GM19099 (cell line): Measurements from ENCODE around the gene CELF1.

Source experiments
- POLR2A ChIP-seq: IDR thresholded peaks from 3 replicates; pipeline ENCODE4 v1.6.1; 2011; ENCODE audit warnings: low read depth; ENCODE audit not compliant: insufficient read length; ENCODE audit errors: extremely low read depth

CELF1 gene

GRCh38 chr11:47488674-47489394 is 64.1 kb downstream of the CELF1 start:
- no peak for TF ChIP-seq POLR2A

GRCh38 chr11:47488111-47488510 is 64.8 kb downstream of the CELF1 start:
- no peak for TF ChIP-seq POLR2A

- no peak for TF ChIP-seq POLR2A
Observed at GRCh38 chr11:47487421-47487820, 65.5 kb downstream of the CELF1 start.

GRCh38 chr11:47485107-47485506 is 67.8 kb downstream of the CELF1 start:
- TF ChIP-seq POLR2A = no peak

GRCh38 chr11:47483457-47483856 is 69.5 kb downstream of the CELF1 start:
- TF ChIP-seq POLR2A = no peak

- no peak for TF ChIP-seq POLR2A
Observed at GRCh38 chr11:47480762-47481161, 72.2 kb downstream of the CELF1 start.

GRCh38 chr11:47478651-47479329 is 74.1 kb downstream of the CELF1 start:
- TF ChIP-seq POLR2A = no peak

GRCh38 chr11:47477753-47478152 is 75.2 kb downstream of the CELF1 start:
- no peak for TF ChIP-seq POLR2A

- TF ChIP-seq POLR2A = no peak
Observed at GRCh38 chr11:47477323-47477722, 75.6 kb downstream of the CELF1 start.

GRCh38 chr11:47470671-47471070 is 82.3 kb downstream of the CELF1 start:
- TF ChIP-seq POLR2A = no peak

GRCh38 chr11:47469361-47470179 is 83.4 kb downstream of the CELF1 start:
- TF ChIP-seq POLR2A = no peak

GRCh38 chr11:47468598-47469214 is 84.2 kb downstream of the CELF1 start:
- no peak for TF ChIP-seq POLR2A

- no peak for TF ChIP-seq POLR2A
Observed at GRCh38 chr11:47467357-47467756, 85.6 kb downstream of the CELF1 start.

- no peak for TF ChIP-seq POLR2A
Observed at GRCh38 chr11:47466701-47467250, 86.2 kb downstream of the CELF1 start.

- no peak for TF ChIP-seq POLR2A
Observed at GRCh38 chr11:47466201-47466600, 86.7 kb downstream of the CELF1 start.

GRCh38 chr11:47464483-47464882 is 88.4 kb downstream of the CELF1 start:
- TF ChIP-seq POLR2A = no peak

GRCh38 chr11:47461876-47462275 is 91.1 kb downstream of the CELF1 start:
- no peak for TF ChIP-seq POLR2A
